ENCODE data around the gene LAMA2. TPM values are rescaled to one million over a fixed set of nuclear protein-coding genes. Genes with fewer than 3 reads are reported as not detected.

The LAMA2 gene
- total RNA-seq, 2 experiments from 2014 or later = 0.69 to 1.5 TPM

GRCh38 chr6:129111346-129111745 is 228.4 kb downstream of the LAMA2 start:
- no peak for DNase-seq
- Mint-ChIP-seq H3K27ac (no peak overlapping the region), H3K9me3 (no peaks in the 10 kb centered on the region), H3K4me3 (no peak overlapping the region), H3K36me3 (ENCODE audit: low read depth) (no peaks in the 10 kb centered on the region), H3K4me1 (ENCODE audit: low read depth) (no peaks in the 10 kb centered on the region), H3K27me3 (peaks cover 7% of the 10 kb centered on the region)
- TF ChIP-seq CTCF (IDR thresholded peaks at IDR 0.05) = no peak
- ATAC-seq = no peak
- ChIA-PET CTCF (no interaction called here), POLR2A (no interaction called here)
- intact Hi-C loops (cut with micrococcal nuclease) = no loop called here

GRCh38 chr6:129111853-129112252 is 228.9 kb downstream of the LAMA2 start:
- ChIA-PET POLR2A (no interaction called here), CTCF (no interaction called here)
- TF ChIP-seq CTCF (IDR thresholded peaks at IDR 0.05) = no peak
- Mint-ChIP-seq H3K27me3 (peaks cover 7% of the 10 kb centered on the region), H3K4me3 (no peak overlapping the region), H3K9me3 (no peaks in the 10 kb centered on the region), H3K36me3 (ENCODE audit: low read depth) (no peaks in the 10 kb centered on the region), H3K4me1 (ENCODE audit: low read depth) (no peaks in the 10 kb centered on the region), H3K27ac (no peak overlapping the region)
- no peak for ATAC-seq
- intact Hi-C loops (cut with micrococcal nuclease) = no loop called here
- no peak for DNase-seq

- DNase-seq = no peak
- no peak for ATAC-seq
- ChIA-PET POLR2A (no interaction called here), CTCF (no interaction called here)
- Mint-ChIP-seq H3K27ac (no peak overlapping the region), H3K4me1 (ENCODE audit: low read depth) (no peaks in the 10 kb centered on the region), H3K9me3 (no peaks in the 10 kb centered on the region), H3K27me3 (peaks cover 7% of the 10 kb centered on the region), H3K36me3 (ENCODE audit: low read depth) (no peaks in the 10 kb centered on the region), H3K4me3 (no peak overlapping the region)
- no peak for TF ChIP-seq CTCF (IDR thresholded peaks at IDR 0.05)
- intact Hi-C loops (cut with micrococcal nuclease) = no loop called here
Measured at GRCh38 chr6:129112591-129112990, 229.7 kb downstream of the LAMA2 start.

GRCh38 chr6:129113637-129114036 is 230.7 kb downstream of the LAMA2 start:
- H3K9me3 Mint-ChIP-seq = no peaks in the 10 kb centered on the region
- intact Hi-C loops (cut with micrococcal nuclease) = no loop called here
- ATAC-seq (no peak), DNase-seq (no peak)
- H3K4me1 Mint-ChIP-seq (ENCODE audit: low read depth) = no peaks in the 10 kb centered on the region
- no peaks in the 10 kb centered on the region for H3K36me3 Mint-ChIP-seq (ENCODE audit: low read depth)
- ChIA-PET CTCF (no interaction called here), POLR2A (no interaction called here)
- H3K27me3 Mint-ChIP-seq = peaks cover 4% of the 10 kb centered on the region
- no peak for TF ChIP-seq CTCF (IDR thresholded peaks at IDR 0.05)
- no peak overlapping the region for H3K27ac Mint-ChIP-seq
- no peak overlapping the region for H3K4me3 Mint-ChIP-seq

- no peak for TF ChIP-seq CTCF (IDR thresholded peaks at IDR 0.05)
- intact Hi-C loops (cut with micrococcal nuclease) = no loop called here
- Mint-ChIP-seq H3K27me3 (peaks cover 4% of the 10 kb centered on the region), H3K27ac (no peak overlapping the region), H3K36me3 (ENCODE audit: low read depth) (no peaks in the 10 kb centered on the region), H3K4me1 (ENCODE audit: low read depth) (no peaks in the 10 kb centered on the region), H3K9me3 (no peaks in the 10 kb centered on the region), H3K4me3 (no peak overlapping the region)
- DNase-seq (no peak), ATAC-seq (no peak)
- POLR2A ChIA-PET = interaction anchor here (0.8 kb wide), 1 partner anchor 10 kb away, joined by 3 read pairs; no protein-coding TSS in a partner anchor
- CTCF ChIA-PET = no interaction called here
Measured at GRCh38 chr6:129114636-129115391, 231.9 kb downstream of the LAMA2 start.

Data from activated CD8-positive, alpha-beta T cell treated with anti-CD3 and anti-CD28 coated beads for 36 hours (primary cell).